Mesendoderm (in vitro differentiated cells): ENCODE measurements around the gene LRRC26.

Experiments
- DNase-seq: peaks from one replicate; pipeline ENCODE4 v3.0.0; 2013
- H2AK5ac ChIP-seq: 2 replicates; pipeline ENCODE4 v1.6.1; 2013; ENCODE audit warnings: low read length, inconsistent platforms
- H2BK120ac ChIP-seq: 2 replicates; pipeline ENCODE4 v1.6.1; 2013; ENCODE audit warnings: low read depth, mild to moderate bottlenecking, low read length, moderate library complexity, mixed read lengths
- H2BK15ac ChIP-seq: replicated peaks from 2 replicates; pipeline ENCODE4 v1.6.1; 2013; ENCODE audit warnings: low read depth, mild to moderate bottlenecking, moderate library complexity
- H2BK5ac ChIP-seq: 2 replicates; pipeline ENCODE4 v1.6.1; 2013; ENCODE audit warnings: low read length, inconsistent platforms
- H3K18ac ChIP-seq: 2 replicates; pipeline ENCODE4 v1.6.1; 2013; ENCODE audit warnings: mild to moderate bottlenecking, low read length, mixed read lengths
- H3K23ac ChIP-seq: one replicate; pipeline ENCODE4 v1.6.1; 2013; ENCODE audit warnings: low read length
- H3K27ac ChIP-seq: 2 replicates; pipeline ENCODE4 v1.5.1; 2013; ENCODE audit warnings: low read depth, mild to moderate bottlenecking, inconsistent platforms, low read length, moderate library complexity
- H3K27me3 ChIP-seq: 2 replicates; pipeline ENCODE4 v1.6.1; 2013; ENCODE audit warnings: low read length, control low read depth, mild to moderate bottlenecking, inconsistent platforms; ENCODE audit not compliant: insufficient read depth, poor library complexity
- H3K36me3 ChIP-seq: 2 replicates; pipeline ENCODE4 v1.6.1; 2013; ENCODE audit warnings: low read length, inconsistent platforms; ENCODE audit not compliant: control insufficient read depth, insufficient read depth
- H3K4ac ChIP-seq: one replicate; pipeline ENCODE4 v1.6.1; 2013; ENCODE audit warnings: low read depth, mild to moderate bottlenecking, low read length, moderate library complexity
- H3K4me1 ChIP-seq: 2 replicates; pipeline ENCODE4 v1.6.1; 2013; ENCODE audit warnings: low read depth, low read length, inconsistent platforms; ENCODE audit not compliant: control insufficient read depth
- H3K4me2 ChIP-seq: 2 replicates; pipeline ENCODE4 v1.6.1; 2013; ENCODE audit warnings: low read length
- H3K4me3 ChIP-seq: 2 replicates; pipeline ENCODE4 v1.5.1; 2013; ENCODE audit warnings: mild to moderate bottlenecking, low read length
- H3K56ac ChIP-seq: one replicate; pipeline ENCODE4 v1.6.1; 2013; ENCODE audit warnings: low read length
- H3K79me1 ChIP-seq: 2 replicates; pipeline ENCODE4 v1.6.1; 2013; ENCODE audit warnings: low read length, inconsistent platforms
- H3K79me2 ChIP-seq: 2 replicates; pipeline ENCODE4 v1.6.1; 2013; ENCODE audit warnings: mild to moderate bottlenecking, low read length; ENCODE audit not compliant: control insufficient read depth, insufficient read depth
- H3K9ac ChIP-seq: 2 replicates; pipeline ENCODE4 v1.6.1; 2013; ENCODE audit warnings: low read length, inconsistent platforms
- H4K5ac ChIP-seq: one replicate; pipeline ENCODE4 v1.6.1; 2013; ENCODE audit warnings: low read length
- H4K8ac ChIP-seq: one replicate; pipeline ENCODE4 v1.6.1; 2013; ENCODE audit warnings: low read depth, mild to moderate bottlenecking, control low read depth, low read length, moderate library complexity
- WGBS: extraction: QIAGEN DNeasy Blood & Tissue Kit; methylation state at CpG from one replicate; pipeline ENCODE4 v1.1.7; 2013; ENCODE audit warnings: low lambda C conversion rate, missing lambda C conversion rate; ENCODE audit not compliant: insufficient coverage; ENCODE audit errors: extremely low coverage; 5-methylcytosine and 5-hydroxymethylcytosine counted together

Gene LRRC26

GRCh38 chr9:137163805-137164204 is 6.0 kb downstream of the LRRC26 start:
- peaks cover 33% of the 10 kb centered on the region for H3K27me3 ChIP-seq
- WGBS, result no CpG with 5 or more reads among the region's 22 CpGs

GRCh38 chr9:137163365-137163715 is 6.5 kb downstream of the LRRC26 start:
- Histone ChIP-seq H3K79me2 (no peaks in the 10 kb centered on the region), H3K27ac (no peak overlapping the region), H2BK5ac (no peak overlapping the region), H3K36me3 (no peaks in the 10 kb centered on the region), H3K23ac (no peak overlapping the region), H3K4ac (no peak overlapping the region), H2AK5ac (no peak overlapping the region), H3K4me1 (no peaks in the 10 kb centered on the region), H3K4me2 (peak overlapping the region; percentile 11), H3K79me1 (no peaks in the 10 kb centered on the region), H4K8ac (no peak overlapping the region), H3K4me3 (no peak overlapping the region), H3K56ac (peak overlapping the region; percentile 42), H2BK15ac (no peak overlapping the region), H3K9ac (no peak overlapping the region), H2BK120ac (no peak overlapping the region), H3K18ac (no peak overlapping the region), H3K27me3 (peaks cover 30% of the 10 kb centered on the region), H4K5ac (no peak overlapping the region)
- whole genome bisulfite sequencing, result no CpG with 5 or more reads among the region's 26 CpGs
- peak; percentile 28 for DNase-seq

More at GRCh38 chr9:137163805-137164204, 6.0 kb downstream of the LRRC26 start:
- H2BK15ac ChIP-seq, result no peak overlapping the region
- H3K4ac ChIP-seq, result no peak overlapping the region
- H4K8ac ChIP-seq, result no peak overlapping the region
- no peak overlapping the region for H3K4me2 ChIP-seq
- no peaks in the 10 kb centered on the region for H3K36me3 ChIP-seq
- no peaks in the 10 kb centered on the region for H3K4me1 ChIP-seq
- no peak for DNase-seq
- no peak overlapping the region for H3K23ac ChIP-seq
- H3K79me2 ChIP-seq, result no peaks in the 10 kb centered on the region
- no peak overlapping the region for H3K56ac ChIP-seq
- H3K79me1 ChIP-seq, result no peaks in the 10 kb centered on the region
- no peak overlapping the region for H3K18ac ChIP-seq
- no peak overlapping the region for H2BK120ac ChIP-seq
- H2BK5ac ChIP-seq, result no peak overlapping the region
- no peak overlapping the region for H3K27ac ChIP-seq
- H3K9ac ChIP-seq, result no peak overlapping the region
- no peak overlapping the region for H2AK5ac ChIP-seq
- no peak overlapping the region for H3K4me3 ChIP-seq
- no peak overlapping the region for H4K5ac ChIP-seq

- Histone ChIP-seq H3K79me2 (no peaks in the 10 kb centered on the region), H3K23ac (no peak overlapping the region), H3K4ac (no peak overlapping the region), H3K9ac (no peak overlapping the region), H4K5ac (no peak overlapping the region), H3K79me1 (no peaks in the 10 kb centered on the region), H3K18ac (no peak overlapping the region), H3K4me3 (no peak overlapping the region), H2BK15ac (no peak overlapping the region), H4K8ac (no peak overlapping the region), H2AK5ac (no peak overlapping the region), H2BK120ac (no peak overlapping the region), H2BK5ac (no peak overlapping the region), H3K4me2 (peak overlapping the region; percentile 11), H3K56ac (peak overlapping the region; percentile 42), H3K27ac (no peak overlapping the region), H3K27me3 (peaks cover 26% of the 10 kb centered on the region), H3K4me1 (no peaks in the 10 kb centered on the region), H3K36me3 (no peaks in the 10 kb centered on the region)
- no CpG with 5 or more reads among the region's 74 CpGs for WGBS
- peak; percentile 50 for DNase-seq
Measured at GRCh38 chr9:137162505-137163364, 7.1 kb downstream of the LRRC26 start.

GRCh38 chr9:137161558-137162486 is 8.0 kb downstream of the LRRC26 start:
- H3K4me3 ChIP-seq, result no peak overlapping the region
- no peaks in the 10 kb centered on the region for H3K79me2 ChIP-seq
- no CpG with 5 or more reads among the region's 71 CpGs for WGBS
- H3K4me2 ChIP-seq, result no peak overlapping the region
- no peak overlapping the region for H2BK5ac ChIP-seq
- no peak overlapping the region for H3K9ac ChIP-seq
- no peak overlapping the region for H2BK15ac ChIP-seq
- no peaks in the 10 kb centered on the region for H3K36me3 ChIP-seq
- no peak overlapping the region for H3K27ac ChIP-seq
- no peak overlapping the region for H2AK5ac ChIP-seq
- H3K4me1 ChIP-seq, result no peaks in the 10 kb centered on the region
- H3K27me3 ChIP-seq, result peaks cover 19% of the 10 kb centered on the region
- no peak overlapping the region for H3K18ac ChIP-seq
- no peak overlapping the region for H3K23ac ChIP-seq
- H2BK120ac ChIP-seq, result no peak overlapping the region
- peak; percentile 21 for DNase-seq
- H4K5ac ChIP-seq, result no peak overlapping the region
- no peak overlapping the region for H3K4ac ChIP-seq
- H3K79me1 ChIP-seq, result no peaks in the 10 kb centered on the region
- H4K8ac ChIP-seq, result no peak overlapping the region
- H3K56ac ChIP-seq, result no peak overlapping the region

- no peak overlapping the region for H3K56ac ChIP-seq
- no peak for DNase-seq
- H4K8ac ChIP-seq, result no peak overlapping the region
- H2BK120ac ChIP-seq, result no peak overlapping the region
- peaks cover 18% of the 10 kb centered on the region for H3K27me3 ChIP-seq
- H3K18ac ChIP-seq, result no peak overlapping the region
- no peak overlapping the region for H3K27ac ChIP-seq
- no peak overlapping the region for H2BK5ac ChIP-seq
- no peak overlapping the region for H3K4ac ChIP-seq
- no peak overlapping the region for H3K4me3 ChIP-seq
- H3K23ac ChIP-seq, result no peak overlapping the region
- H3K4me1 ChIP-seq, result no peaks in the 10 kb centered on the region
- WGBS, result no CpG with 5 or more reads among the region's 56 CpGs
- no peak overlapping the region for H2BK15ac ChIP-seq
- no peaks in the 10 kb centered on the region for H3K36me3 ChIP-seq
- no peaks in the 10 kb centered on the region for H3K79me1 ChIP-seq
- no peaks in the 10 kb centered on the region for H3K79me2 ChIP-seq
- no peak overlapping the region for H4K5ac ChIP-seq
- no peak overlapping the region for H3K4me2 ChIP-seq
- no peak overlapping the region for H3K9ac ChIP-seq
- no peak overlapping the region for H2AK5ac ChIP-seq
Measured at GRCh38 chr9:137160716-137161557, 8.9 kb downstream of the LRRC26 start.
